ENCODE measurements around the gene GCNT3.

The GCNT3 gene

GRCh38 chr15:59614153-59614552 is 2.6 kb downstream of the GCNT3 start:
- Histone ChIP-seq H3K9me2 (replicated peaks; ENCODE audit: low read depth, low read length) (no peaks in the 10 kb centered on the region), H3K79me2 (ENCODE audit: insufficient read depth, low read length) (no peaks in the 10 kb centered on the region), H3K9me3 (ENCODE audit: insufficient read depth, low read depth, low read length) (no peaks in the 10 kb centered on the region), H3K36me3 (ENCODE audit: insufficient read depth, low read length) (no peaks in the 10 kb centered on the region), H3K4me2 (ENCODE audit: low read depth, low read length, poor library complexity, severe bottlenecking) (no peak overlapping the region), H3K9ac (ENCODE audit: low read depth, low read length, poor library complexity, severe bottlenecking) (no peak overlapping the region), H3K27me3 (ENCODE audit: insufficient read depth, low read length, poor library complexity, severe bottlenecking) (peaks cover 56% of the 10 kb centered on the region), H3F3A (ENCODE audit: low read depth) (no peaks in the 10 kb centered on the region), H3K4me3 (ENCODE audit: low read length, poor library complexity, severe bottlenecking) (no peak overlapping the region), H2AFZ (ENCODE audit: low read length) (no peak overlapping the region), H3K4me1 (ENCODE audit: insufficient read depth, low read length, poor library complexity, severe bottlenecking) (no peaks in the 10 kb centered on the region), H4K20me1 (ENCODE audit: insufficient read depth, low read length, poor library complexity, severe bottlenecking) (no peaks in the 10 kb centered on the region)
- TF ChIP-seq EZH2phosphoT487 (IDR thresholded peaks at IDR 0.05; ENCODE audit: borderline replicate concordance) (no peak), CTCF (conservative IDR thresholded peaks at IDR 0.05; ENCODE audit: low read length) (no peak)

DNA sequence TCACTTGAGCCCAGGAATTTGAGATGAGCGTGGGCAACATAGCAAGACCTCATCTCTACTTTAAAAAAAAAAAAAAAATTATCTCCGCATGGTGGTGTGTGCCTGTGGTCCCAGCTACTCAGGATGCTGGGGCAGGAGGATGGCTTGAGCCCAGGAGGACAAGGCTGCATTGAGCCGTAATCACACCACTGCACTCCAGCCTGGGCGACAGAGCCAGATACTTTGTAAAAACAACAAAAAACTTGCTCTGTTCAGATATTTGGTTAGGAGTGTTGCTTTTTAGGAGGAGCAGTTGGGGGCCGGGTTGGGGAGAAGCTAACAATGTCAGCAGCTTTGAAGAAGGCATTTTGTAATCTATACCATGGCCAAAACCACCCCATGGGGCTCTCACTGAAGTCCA is 4.1 kb downstream of the GCNT3 start:
- H3K9me2 ChIP-seq (replicated peaks; ENCODE audit: low read depth, low read length): no peaks in the 10 kb centered on the region
- peak overlapping the region; percentile 91 for H2AFZ ChIP-seq (ENCODE audit: low read length)
- H3F3A ChIP-seq (ENCODE audit: low read depth): no peaks in the 10 kb centered on the region

DNA sequence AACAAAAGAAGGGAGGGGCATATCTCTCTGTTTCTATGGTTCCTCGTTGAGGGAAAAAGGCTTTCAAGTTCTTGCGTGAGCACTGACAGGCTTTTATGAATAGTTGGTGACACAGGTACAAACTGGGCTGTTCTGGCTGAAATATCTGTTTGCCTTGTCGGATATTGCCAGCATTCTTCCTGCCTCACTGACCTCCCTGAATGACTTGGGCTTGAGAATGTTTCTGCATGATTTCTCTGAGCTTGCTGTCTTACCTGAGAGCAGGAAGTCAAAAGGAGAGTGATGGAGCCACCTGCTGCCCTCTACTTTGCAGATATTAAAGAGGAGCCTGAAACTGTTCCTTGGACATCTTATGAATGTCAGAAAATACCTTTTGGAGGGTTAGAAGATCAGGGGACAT is 4.8 kb downstream of the GCNT3 start:
- no peaks in the 10 kb centered on the region for H4K20me1 ChIP-seq (ENCODE audit: insufficient read depth, low read length, poor library complexity, severe bottlenecking)
- H3K27me3 ChIP-seq (ENCODE audit: insufficient read depth, low read length, poor library complexity, severe bottlenecking): peaks cover 64% of the 10 kb centered on the region
- H3K4me3 ChIP-seq (ENCODE audit: low read length, poor library complexity, severe bottlenecking): no peak overlapping the region

More for the DNA sequence above, 4.1 kb downstream of the GCNT3 start:
- TF ChIP-seq CTCF (conservative IDR thresholded peaks at IDR 0.05; ENCODE audit: low read length) (no peak), EZH2phosphoT487 (IDR thresholded peaks at IDR 0.05; ENCODE audit: borderline replicate concordance) (no peak)
- Histone ChIP-seq H4K20me1 (ENCODE audit: insufficient read depth, low read length, poor library complexity, severe bottlenecking) (no peaks in the 10 kb centered on the region), H3K27me3 (ENCODE audit: insufficient read depth, low read length, poor library complexity, severe bottlenecking) (peaks cover 67% of the 10 kb centered on the region), H3K9me3 (ENCODE audit: insufficient read depth, low read depth, low read length) (no peaks in the 10 kb centered on the region), H3K79me2 (ENCODE audit: insufficient read depth, low read length) (no peaks in the 10 kb centered on the region), H3K4me3 (ENCODE audit: low read length, poor library complexity, severe bottlenecking) (no peak overlapping the region), H3K4me1 (ENCODE audit: insufficient read depth, low read length, poor library complexity, severe bottlenecking) (no peaks in the 10 kb centered on the region), H3K9ac (ENCODE audit: low read depth, low read length, poor library complexity, severe bottlenecking) (no peak overlapping the region), H3K4me2 (ENCODE audit: low read depth, low read length, poor library complexity, severe bottlenecking) (no peak overlapping the region), H3K36me3 (ENCODE audit: insufficient read depth, low read length) (no peaks in the 10 kb centered on the region)

More for the DNA sequence above, 4.8 kb downstream of the GCNT3 start:
- H3K79me2 ChIP-seq (ENCODE audit: insufficient read depth, low read length): no peaks in the 10 kb centered on the region
- H3K9me3 ChIP-seq (ENCODE audit: insufficient read depth, low read depth, low read length): no peaks in the 10 kb centered on the region
- H3K4me2 ChIP-seq (ENCODE audit: low read depth, low read length, poor library complexity, severe bottlenecking): no peak overlapping the region
- H3K9ac ChIP-seq (ENCODE audit: low read depth, low read length, poor library complexity, severe bottlenecking): no peak overlapping the region
- no peak for TF ChIP-seq EZH2phosphoT487 (IDR thresholded peaks at IDR 0.05; ENCODE audit: borderline replicate concordance)
- no peak for TF ChIP-seq CTCF (conservative IDR thresholded peaks at IDR 0.05; ENCODE audit: low read length)
- H3F3A ChIP-seq (ENCODE audit: low read depth): no peaks in the 10 kb centered on the region
- H3K9me2 ChIP-seq (replicated peaks; ENCODE audit: low read depth, low read length): no peaks in the 10 kb centered on the region
- no peaks in the 10 kb centered on the region for H3K4me1 ChIP-seq (ENCODE audit: insufficient read depth, low read length, poor library complexity, severe bottlenecking)
- no peaks in the 10 kb centered on the region for H3K36me3 ChIP-seq (ENCODE audit: insufficient read depth, low read length)
- H2AFZ ChIP-seq (ENCODE audit: low read length): no peak overlapping the region

Data from Loucy (cell line).